NB4 (cell line): ENCODE measurements around the gene JMJD7.

Experiments used
- MYC ChIP-seq: IDR thresholded peaks from 2 replicates; pipeline ENCODE4 v1.6.1; 2011; ENCODE audit warnings: low read depth, low read length
- POLR2A ChIP-seq: IDR thresholded peaks from 2 replicates; pipeline ENCODE4 v1.6.1; 2011; ENCODE audit warnings: mild to moderate bottlenecking; ENCODE audit not compliant: insufficient read length; ENCODE audit errors: extremely low read depth
- TF ChIP-seq, protein P1 (sequence below): IDR thresholded peaks from one replicate; pipeline ENCODE4 v1.5.1; 2012; ENCODE audit warnings: low read depth, low read length
- TF ChIP-seq, protein P2 (sequence below): IDR thresholded peaks from 2 replicates; pipeline ENCODE4 v1.6.1; 2011; ENCODE audit warnings: low read depth, low read length

DNA sequence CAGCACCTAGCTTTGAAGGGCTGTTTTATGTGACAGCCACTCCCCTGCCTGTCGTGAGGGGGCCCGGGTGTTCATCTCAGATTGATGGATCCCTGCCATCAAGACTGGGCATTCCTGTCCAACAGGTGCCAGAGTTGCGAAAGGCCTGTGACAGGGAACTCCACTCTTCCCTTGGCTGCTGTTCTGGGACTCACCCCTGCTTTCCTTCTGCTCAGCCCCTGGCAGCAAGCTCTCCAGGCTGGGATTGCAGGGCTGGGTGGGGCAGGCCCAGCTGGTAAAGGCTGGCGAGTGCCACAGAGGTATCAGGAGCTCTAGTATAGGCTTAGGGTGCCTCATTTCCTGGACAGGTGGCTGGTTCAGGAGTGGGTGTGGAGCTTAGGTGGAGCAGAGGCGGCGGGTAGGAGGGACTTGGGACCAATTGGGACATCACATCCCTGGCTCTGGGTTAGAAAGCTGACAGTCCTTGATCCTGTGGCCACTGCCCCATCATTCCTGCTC lies 10.6 kb downstream of the JMJD7 start, which contains the start of gene PLA2G4B:
- TF ChIP-seq, protein P1, sequence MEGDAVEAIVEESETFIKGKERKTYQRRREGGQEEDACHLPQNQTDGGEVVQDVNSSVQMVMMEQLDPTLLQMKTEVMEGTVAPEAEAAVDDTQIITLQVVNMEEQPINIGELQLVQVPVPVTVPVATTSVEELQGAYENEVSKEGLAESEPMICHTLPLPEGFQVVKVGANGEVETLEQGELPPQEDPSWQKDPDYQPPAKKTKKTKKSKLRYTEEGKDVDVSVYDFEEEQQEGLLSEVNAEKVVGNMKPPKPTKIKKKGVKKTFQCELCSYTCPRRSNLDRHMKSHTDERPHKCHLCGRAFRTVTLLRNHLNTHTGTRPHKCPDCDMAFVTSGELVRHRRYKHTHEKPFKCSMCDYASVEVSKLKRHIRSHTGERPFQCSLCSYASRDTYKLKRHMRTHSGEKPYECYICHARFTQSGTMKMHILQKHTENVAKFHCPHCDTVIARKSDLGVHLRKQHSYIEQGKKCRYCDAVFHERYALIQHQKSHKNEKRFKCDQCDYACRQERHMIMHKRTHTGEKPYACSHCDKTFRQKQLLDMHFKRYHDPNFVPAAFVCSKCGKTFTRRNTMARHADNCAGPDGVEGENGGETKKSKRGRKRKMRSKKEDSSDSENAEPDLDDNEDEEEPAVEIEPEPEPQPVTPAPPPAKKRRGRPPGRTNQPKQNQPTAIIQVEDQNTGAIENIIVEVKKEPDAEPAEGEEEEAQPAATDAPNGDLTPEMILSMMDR: no peak
- TF ChIP-seq POLR2A (no peak), MYC (no peak)
- TF ChIP-seq, protein P2, sequence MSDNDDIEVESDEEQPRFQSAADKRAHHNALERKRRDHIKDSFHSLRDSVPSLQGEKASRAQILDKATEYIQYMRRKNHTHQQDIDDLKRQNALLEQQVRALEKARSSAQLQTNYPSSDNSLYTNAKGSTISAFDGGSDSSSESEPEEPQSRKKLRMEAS: no peak
